Loucy (cell line): ENCODE data around the gene SDHAF4.

Source experiments
- EZH2phosphoT487 ChIP-seq: fragments of 200-600 bp; IDR thresholded peaks from 2 replicates; pipeline ENCODE4 v1.6.1; 2018; ENCODE audit warnings: antibody characterized with exemption, mild to moderate bottlenecking, moderate library complexity, borderline replicate concordance
- TF ChIP-seq, protein P1 (sequence below): fragments of 200-600 bp; sonication (generic); conservative IDR thresholded peaks from 2 replicates; pipeline ENCODE4 v1.5.1; 2014; ENCODE audit warnings: mild to moderate bottlenecking, antibody characterized with exemption, low read length

- TF ChIP-seq, protein P1, sequence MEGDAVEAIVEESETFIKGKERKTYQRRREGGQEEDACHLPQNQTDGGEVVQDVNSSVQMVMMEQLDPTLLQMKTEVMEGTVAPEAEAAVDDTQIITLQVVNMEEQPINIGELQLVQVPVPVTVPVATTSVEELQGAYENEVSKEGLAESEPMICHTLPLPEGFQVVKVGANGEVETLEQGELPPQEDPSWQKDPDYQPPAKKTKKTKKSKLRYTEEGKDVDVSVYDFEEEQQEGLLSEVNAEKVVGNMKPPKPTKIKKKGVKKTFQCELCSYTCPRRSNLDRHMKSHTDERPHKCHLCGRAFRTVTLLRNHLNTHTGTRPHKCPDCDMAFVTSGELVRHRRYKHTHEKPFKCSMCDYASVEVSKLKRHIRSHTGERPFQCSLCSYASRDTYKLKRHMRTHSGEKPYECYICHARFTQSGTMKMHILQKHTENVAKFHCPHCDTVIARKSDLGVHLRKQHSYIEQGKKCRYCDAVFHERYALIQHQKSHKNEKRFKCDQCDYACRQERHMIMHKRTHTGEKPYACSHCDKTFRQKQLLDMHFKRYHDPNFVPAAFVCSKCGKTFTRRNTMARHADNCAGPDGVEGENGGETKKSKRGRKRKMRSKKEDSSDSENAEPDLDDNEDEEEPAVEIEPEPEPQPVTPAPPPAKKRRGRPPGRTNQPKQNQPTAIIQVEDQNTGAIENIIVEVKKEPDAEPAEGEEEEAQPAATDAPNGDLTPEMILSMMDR, result no peak
- TF ChIP-seq EZH2phosphoT487, result no peak
Observed at GRCh38 chr6:70586114-70586513, 19.4 kb downstream of the SDHAF4 start.
